Measurements from ENCODE around the gene GPM6B.
"Not testable (repeated sequence)": the region's sequence is repeated elsewhere in the genome, so short reads cannot be mapped to it uniquely, and the experiment has no call there.

Gene GPM6B

DNA sequence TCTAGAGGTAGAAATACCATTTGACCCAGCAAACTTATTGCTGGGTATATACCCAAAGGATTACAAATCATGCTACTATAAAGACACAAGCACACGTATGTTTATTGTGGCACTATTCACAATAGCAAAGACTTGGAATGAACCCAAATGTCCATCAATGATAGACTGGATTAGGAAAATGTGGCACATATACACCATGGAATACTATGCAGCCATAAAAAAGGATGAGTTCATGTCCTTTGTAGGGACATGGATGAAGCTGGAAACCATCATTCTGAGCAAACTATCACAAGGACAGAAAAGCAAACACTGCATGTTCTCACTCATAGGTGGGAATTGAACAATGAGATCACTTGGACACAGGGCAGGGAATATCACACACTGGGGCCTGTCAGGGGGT is 86.4 kb downstream of the GPM6B start:
- not testable (repeated sequence) for DNase-seq (ENCODE audit: low read depth, low spot score)

DNA sequence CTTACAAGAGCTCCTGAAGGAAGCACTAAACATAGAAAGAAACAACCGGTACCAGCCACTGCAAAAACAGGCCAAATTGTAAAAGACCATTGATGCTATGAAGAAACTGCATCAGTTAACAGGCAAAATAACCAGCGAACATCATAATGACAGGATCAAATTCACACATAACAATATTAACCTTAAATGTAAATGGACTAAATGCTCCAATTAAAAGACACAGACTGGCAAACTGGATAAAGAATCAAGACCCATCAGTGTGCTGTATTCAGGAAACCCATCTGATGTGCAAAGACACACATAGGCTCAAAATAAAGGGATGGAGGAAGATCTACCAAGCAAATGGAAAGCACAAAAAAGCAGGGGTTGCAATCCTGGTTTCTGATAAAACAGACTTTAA is 90.3 kb downstream of the GPM6B start:
- DNase-seq (ENCODE audit: low read depth, low spot score), result not testable (repeated sequence)

GRCh38 chrX:13724878-13725277 is 92.0 kb downstream of the GPM6B start:
- not testable (repeated sequence) for DNase-seq (ENCODE audit: low read depth, low spot score)

DNA sequence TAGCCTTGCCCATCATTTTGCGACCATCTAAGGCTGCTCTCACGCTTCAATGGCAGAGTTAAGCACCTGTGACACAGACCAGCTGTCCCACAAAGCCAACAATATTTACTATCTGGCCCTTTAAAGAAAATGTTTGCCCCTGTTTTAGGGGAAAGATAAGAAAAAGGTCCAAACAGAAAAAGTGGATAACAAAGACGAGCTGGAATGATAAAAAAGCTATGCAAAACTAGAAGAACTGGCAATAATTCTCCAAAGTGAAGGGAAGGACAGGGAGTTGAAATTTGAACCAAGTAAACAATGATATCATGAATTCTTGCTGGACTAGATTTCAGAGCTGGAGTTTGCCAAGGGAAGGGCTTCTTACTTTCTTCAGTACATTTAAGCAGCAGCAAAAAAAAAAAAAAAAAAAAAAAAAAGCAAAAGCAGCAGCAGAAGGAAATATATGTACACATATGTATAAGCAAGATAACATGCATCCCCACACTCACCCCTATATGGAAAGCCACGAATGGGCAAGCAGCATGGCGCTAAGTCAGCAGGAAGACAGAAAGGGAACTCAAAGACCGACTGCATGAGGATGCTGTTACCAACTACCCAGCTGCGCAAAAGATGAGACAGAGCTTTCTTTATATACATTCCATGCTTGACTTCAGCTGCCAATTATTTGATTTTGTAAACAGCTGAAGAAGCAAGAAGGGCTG is 94.9 kb downstream of the GPM6B start:
- no peak for DNase-seq (ENCODE audit: low read depth, low spot score)

DNA sequence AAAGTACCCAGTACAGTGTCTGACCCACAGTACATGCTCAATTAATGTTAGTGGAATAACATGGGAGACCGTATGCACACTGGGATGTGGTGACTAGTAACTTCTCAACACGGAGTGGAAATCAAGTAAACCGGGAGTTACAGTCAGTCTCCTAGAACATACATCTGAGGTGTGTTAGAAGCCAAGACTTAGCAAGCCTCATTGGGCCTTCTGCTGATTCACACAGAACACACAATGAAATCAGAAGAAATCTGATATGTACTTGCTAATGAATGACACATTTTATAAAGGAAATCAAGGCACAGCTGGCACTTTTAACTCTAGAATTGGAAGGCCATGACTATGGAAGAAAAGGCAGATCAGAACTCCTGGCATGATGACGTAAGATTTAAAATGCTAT is 95.5 kb downstream of the GPM6B start:
- no peak for DNase-seq (ENCODE audit: low read depth, low spot score)
